ENCODE measurements around the gene GALNTL6.

Gene GALNTL6

DNA sequence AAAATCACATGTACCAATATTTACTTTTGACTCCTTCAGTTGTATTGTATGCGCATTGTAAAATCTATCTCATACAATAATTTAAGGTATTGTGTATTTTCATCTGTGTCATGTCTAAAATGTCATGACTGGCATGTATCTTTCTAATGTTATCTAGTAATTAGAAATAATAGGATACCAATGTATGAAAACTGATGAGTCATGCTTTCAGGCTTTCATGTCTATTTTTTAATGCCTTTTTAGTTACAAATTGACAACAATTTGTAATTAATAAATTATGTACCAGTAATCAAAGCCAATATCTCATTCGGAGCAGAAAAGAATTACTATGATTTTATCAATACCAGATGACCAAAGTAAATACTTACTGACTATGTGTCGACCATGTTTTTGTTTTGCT is 107.7 kb downstream of the GALNTL6 start:
- Histone ChIP-seq H3K4me3 (replicated peaks; ENCODE audit: insufficient read depth, low read length) (no peak overlapping the region), H3K27me3 (ENCODE audit: insufficient read depth, poor library complexity, severe bottlenecking) (no peaks in the 10 kb centered on the region), H3K27ac (replicated peaks) (no peak overlapping the region)
- no peak for TF ChIP-seq GABPA (IDR thresholded peaks at IDR 0.05; ENCODE audit: low read depth)
- TF ChIP-seq, protein P1, sequence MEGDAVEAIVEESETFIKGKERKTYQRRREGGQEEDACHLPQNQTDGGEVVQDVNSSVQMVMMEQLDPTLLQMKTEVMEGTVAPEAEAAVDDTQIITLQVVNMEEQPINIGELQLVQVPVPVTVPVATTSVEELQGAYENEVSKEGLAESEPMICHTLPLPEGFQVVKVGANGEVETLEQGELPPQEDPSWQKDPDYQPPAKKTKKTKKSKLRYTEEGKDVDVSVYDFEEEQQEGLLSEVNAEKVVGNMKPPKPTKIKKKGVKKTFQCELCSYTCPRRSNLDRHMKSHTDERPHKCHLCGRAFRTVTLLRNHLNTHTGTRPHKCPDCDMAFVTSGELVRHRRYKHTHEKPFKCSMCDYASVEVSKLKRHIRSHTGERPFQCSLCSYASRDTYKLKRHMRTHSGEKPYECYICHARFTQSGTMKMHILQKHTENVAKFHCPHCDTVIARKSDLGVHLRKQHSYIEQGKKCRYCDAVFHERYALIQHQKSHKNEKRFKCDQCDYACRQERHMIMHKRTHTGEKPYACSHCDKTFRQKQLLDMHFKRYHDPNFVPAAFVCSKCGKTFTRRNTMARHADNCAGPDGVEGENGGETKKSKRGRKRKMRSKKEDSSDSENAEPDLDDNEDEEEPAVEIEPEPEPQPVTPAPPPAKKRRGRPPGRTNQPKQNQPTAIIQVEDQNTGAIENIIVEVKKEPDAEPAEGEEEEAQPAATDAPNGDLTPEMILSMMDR (IDR thresholded peaks at IDR 0.05; ENCODE audit: insufficient read depth, low read length) = no peak
- TF ChIP-seq POLR2AphosphoS5 (IDR thresholded peaks at IDR 0.05; ENCODE audit: low read depth) = no peak
- TF ChIP-seq SPI1 (IDR thresholded peaks at IDR 0.05; ENCODE audit: borderline replicate concordance, low read depth) = no peak
- TF ChIP-seq, protein P2, sequence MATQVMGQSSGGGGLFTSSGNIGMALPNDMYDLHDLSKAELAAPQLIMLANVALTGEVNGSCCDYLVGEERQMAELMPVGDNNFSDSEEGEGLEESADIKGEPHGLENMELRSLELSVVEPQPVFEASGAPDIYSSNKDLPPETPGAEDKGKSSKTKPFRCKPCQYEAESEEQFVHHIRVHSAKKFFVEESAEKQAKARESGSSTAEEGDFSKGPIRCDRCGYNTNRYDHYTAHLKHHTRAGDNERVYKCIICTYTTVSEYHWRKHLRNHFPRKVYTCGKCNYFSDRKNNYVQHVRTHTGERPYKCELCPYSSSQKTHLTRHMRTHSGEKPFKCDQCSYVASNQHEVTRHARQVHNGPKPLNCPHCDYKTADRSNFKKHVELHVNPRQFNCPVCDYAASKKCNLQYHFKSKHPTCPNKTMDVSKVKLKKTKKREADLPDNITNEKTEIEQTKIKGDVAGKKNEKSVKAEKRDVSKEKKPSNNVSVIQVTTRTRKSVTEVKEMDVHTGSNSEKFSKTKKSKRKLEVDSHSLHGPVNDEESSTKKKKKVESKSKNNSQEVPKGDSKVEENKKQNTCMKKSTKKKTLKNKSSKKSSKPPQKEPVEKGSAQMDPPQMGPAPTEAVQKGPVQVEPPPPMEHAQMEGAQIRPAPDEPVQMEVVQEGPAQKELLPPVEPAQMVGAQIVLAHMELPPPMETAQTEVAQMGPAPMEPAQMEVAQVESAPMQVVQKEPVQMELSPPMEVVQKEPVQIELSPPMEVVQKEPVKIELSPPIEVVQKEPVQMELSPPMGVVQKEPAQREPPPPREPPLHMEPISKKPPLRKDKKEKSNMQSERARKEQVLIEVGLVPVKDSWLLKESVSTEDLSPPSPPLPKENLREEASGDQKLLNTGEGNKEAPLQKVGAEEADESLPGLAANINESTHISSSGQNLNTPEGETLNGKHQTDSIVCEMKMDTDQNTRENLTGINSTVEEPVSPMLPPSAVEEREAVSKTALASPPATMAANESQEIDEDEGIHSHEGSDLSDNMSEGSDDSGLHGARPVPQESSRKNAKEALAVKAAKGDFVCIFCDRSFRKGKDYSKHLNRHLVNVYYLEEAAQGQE (IDR thresholded peaks at IDR 0.05; ENCODE audit: insufficient replicate concordance, low read depth) = no peak
- no peak for DNase-seq (ENCODE audit: low read depth in 1 of 2, low spot score in 1 of 2)

DNA sequence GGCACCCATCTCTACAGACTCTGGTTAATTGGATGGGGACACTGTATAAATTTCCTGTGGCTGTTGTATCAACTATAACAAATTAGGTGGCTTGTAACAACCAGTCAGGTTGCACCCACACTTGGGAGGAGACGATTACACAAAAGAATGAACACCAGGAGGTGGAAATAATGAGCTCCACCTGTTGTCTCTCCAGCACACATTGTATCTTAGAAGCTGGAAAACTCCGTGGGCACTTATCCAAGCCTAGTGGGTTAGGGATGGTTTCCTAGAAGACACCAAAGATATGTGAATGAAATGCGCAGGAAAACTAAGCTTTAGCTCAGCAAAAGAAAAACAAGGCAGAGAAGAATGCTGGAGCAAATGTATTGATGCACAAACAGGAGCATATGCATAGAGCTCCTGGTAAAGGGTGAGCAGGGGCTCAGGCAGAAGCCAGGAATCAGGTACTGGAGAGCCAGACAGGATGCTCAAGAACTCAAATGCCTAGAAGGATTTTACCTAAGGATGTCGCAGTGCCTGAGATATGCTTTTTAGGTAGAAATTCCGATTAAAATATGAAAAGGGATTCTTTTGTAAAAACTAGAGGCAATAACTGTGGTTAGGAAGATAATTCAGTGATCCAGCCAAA is 111.7 kb downstream of the GALNTL6 start:
- H3K27me3 ChIP-seq (ENCODE audit: insufficient read depth, poor library complexity, severe bottlenecking) = no peaks in the 10 kb centered on the region
- H3K27ac ChIP-seq (replicated peaks) = no peak overlapping the region

DNA sequence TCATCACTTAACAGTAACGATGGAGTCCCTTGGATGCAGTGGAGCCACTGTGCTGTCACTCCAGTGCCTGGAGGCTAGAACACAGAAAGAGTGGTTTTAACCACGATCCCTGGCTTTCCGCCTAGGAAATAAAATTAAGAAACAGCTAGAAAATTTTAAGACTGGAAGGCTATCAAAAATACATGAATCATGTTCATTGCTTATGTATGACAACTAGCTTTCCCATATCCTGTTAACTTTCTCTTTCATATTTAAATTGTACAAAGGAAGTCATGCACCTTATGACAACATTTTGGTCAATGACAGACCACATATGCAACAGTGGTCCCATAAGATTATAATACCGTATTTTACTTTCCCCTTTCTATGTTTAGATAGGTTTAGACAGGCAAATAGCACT is 115.1 kb downstream of the GALNTL6 start:
- Histone ChIP-seq H3K27ac (replicated peaks) (no peak overlapping the region), H3K27me3 (ENCODE audit: insufficient read depth, poor library complexity, severe bottlenecking) (no peaks in the 10 kb centered on the region), H3K4me3 (replicated peaks; ENCODE audit: insufficient read depth, low read length) (no peak overlapping the region)
- no peak for TF ChIP-seq GABPA (IDR thresholded peaks at IDR 0.05; ENCODE audit: low read depth)
- no peak for TF ChIP-seq POLR2AphosphoS5 (IDR thresholded peaks at IDR 0.05; ENCODE audit: low read depth)
- no peak for TF ChIP-seq SPI1 (IDR thresholded peaks at IDR 0.05; ENCODE audit: borderline replicate concordance, low read depth)
- no peak for DNase-seq (ENCODE audit: low read depth in 1 of 2, low spot score in 1 of 2)

More for the DNA sequence above, 111.7 kb downstream of the GALNTL6 start:
- no peak overlapping the region for H3K4me3 ChIP-seq (replicated peaks; ENCODE audit: insufficient read depth, low read length)
- no peak for TF ChIP-seq SPI1 (IDR thresholded peaks at IDR 0.05; ENCODE audit: borderline replicate concordance, low read depth)
- no peak for TF ChIP-seq POLR2AphosphoS5 (IDR thresholded peaks at IDR 0.05; ENCODE audit: low read depth)
- TF ChIP-seq, protein P2 (IDR thresholded peaks at IDR 0.05; ENCODE audit: insufficient replicate concordance, low read depth) = no peak
- TF ChIP-seq, protein P1 (IDR thresholded peaks at IDR 0.05; ENCODE audit: insufficient read depth, low read length) = no peak
- TF ChIP-seq GABPA (IDR thresholded peaks at IDR 0.05; ENCODE audit: low read depth) = no peak
- DNase-seq (ENCODE audit: low read depth in 1 of 2, low spot score in 1 of 2) = no peak

DNA sequence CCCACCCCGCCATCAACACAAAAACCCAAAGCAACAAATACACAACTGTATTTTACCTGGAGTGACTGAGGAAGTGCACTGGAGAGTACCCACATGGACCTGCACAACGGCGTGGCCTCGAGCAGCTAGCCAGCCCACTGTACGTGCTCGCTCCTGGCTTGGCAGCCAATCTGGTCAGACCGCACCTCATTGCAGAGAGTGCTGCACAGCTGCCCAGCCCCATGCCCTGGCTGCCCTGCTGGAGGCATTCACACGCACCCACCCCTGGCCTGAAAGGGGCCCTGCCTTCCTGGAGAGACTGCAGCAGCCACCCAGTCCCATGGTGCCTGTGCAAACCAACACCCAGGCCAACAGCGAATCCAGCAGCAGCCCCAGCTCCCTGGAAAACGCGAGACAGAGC is 116.3 kb downstream of the GALNTL6 start:
- DNase-seq (ENCODE audit: low read depth in 1 of 2, low spot score in 1 of 2) = no peak
- H3K27me3 ChIP-seq (ENCODE audit: insufficient read depth, poor library complexity, severe bottlenecking) = no peaks in the 10 kb centered on the region
- H3K27ac ChIP-seq (replicated peaks) = no peak overlapping the region
- TF ChIP-seq, protein P1 (IDR thresholded peaks at IDR 0.05; ENCODE audit: insufficient read depth, low read length) = no peak
- TF ChIP-seq, protein P2 (IDR thresholded peaks at IDR 0.05; ENCODE audit: insufficient replicate concordance, low read depth) = no peak
- TF ChIP-seq POLR2AphosphoS5 (IDR thresholded peaks at IDR 0.05; ENCODE audit: low read depth) (no peak), GABPA (IDR thresholded peaks at IDR 0.05; ENCODE audit: low read depth) (no peak), SPI1 (IDR thresholded peaks at IDR 0.05; ENCODE audit: borderline replicate concordance, low read depth) (no peak)
- no peak overlapping the region for H3K4me3 ChIP-seq (replicated peaks; ENCODE audit: insufficient read depth, low read length)

Data from HL-60 (cell line).